GM18907 (cell line): ENCODE data around the gene ATF1.
"Not testable (repeated sequence)": the region's sequence is repeated elsewhere in the genome, so short reads cannot be mapped to it uniquely, and the experiment has no call there.

Experiments
- ATAC-seq: cut with Tn5 transposase; IDR thresholded peaks from one replicate; pipeline ENCODE4 v1.9.1; 2021; ENCODE audit warnings: mild to moderate bottlenecking, moderate library complexity; ENCODE audit not compliant: unreplicated experiment

ATF1 gene

GRCh38 chr12:50751948-50752721 lies 11.8 kb upstream of the ATF1 start:
- no peak for ATAC-seq

- no peak for ATAC-seq
These were observed 10.6 kb upstream of the ATF1 start for GRCh38 chr12:50753232-50753769.

GRCh38 chr12:50764286-50765094 lies 589 bp downstream of the ATF1 start:
- ATAC-seq: peak; percentile 43

- peak; percentile 47 for ATAC-seq
These were observed 1.4 kb downstream of the ATF1 start for GRCh38 chr12:50765095-50765911.

- ATAC-seq: no peak
These were observed 4.5 kb downstream of the ATF1 start for GRCh38 chr12:50768391-50768790.

GRCh38 chr12:50768813-50769212 lies 4.9 kb downstream of the ATF1 start:
- ATAC-seq: not testable (repeated sequence)

GRCh38 chr12:50771409-50771808 lies 7.5 kb downstream of the ATF1 start:
- no peak for ATAC-seq

- ATAC-seq: no peak
These were observed 8.6 kb downstream of the ATF1 start for GRCh38 chr12:50772470-50772869.

- no peak for ATAC-seq
These were observed 9.0 kb downstream of the ATF1 start for GRCh38 chr12:50772877-50773276.

- ATAC-seq: no peak
These were observed 11.3 kb downstream of the ATF1 start for GRCh38 chr12:50775251-50775650.

GRCh38 chr12:50776749-50777728 lies 13.1 kb downstream of the ATF1 start:
- ATAC-seq: no peak

GRCh38 chr12:50778663-50779590 lies 15.0 kb downstream of the ATF1 start:
- ATAC-seq: no peak

- ATAC-seq: no peak
These were observed 16.1 kb downstream of the ATF1 start for GRCh38 chr12:50780013-50780412.

GRCh38 chr12:50784501-50784900 lies 20.6 kb downstream of the ATF1 start:
- ATAC-seq: no peak

GRCh38 chr12:50785406-50786001 lies 21.6 kb downstream of the ATF1 start:
- no peak for ATAC-seq

- ATAC-seq: no peak
These were observed 22.8 kb downstream of the ATF1 start for GRCh38 chr12:50786498-50787231.

- no peak for ATAC-seq
These were observed 23.7 kb downstream of the ATF1 start for GRCh38 chr12:50787618-50788017.

- no peak for ATAC-seq
These were observed 24.7 kb downstream of the ATF1 start for GRCh38 chr12:50788561-50788960.
